ENCODE results near the gene SLCO2A1. TPM values are rescaled to one million over a fixed set of nuclear protein-coding genes. Genes with fewer than 3 reads are reported as not detected.

The SLCO2A1 gene
- total RNA-seq, 1 donor from 2014 or later, result 1.0 TPM

DNA sequence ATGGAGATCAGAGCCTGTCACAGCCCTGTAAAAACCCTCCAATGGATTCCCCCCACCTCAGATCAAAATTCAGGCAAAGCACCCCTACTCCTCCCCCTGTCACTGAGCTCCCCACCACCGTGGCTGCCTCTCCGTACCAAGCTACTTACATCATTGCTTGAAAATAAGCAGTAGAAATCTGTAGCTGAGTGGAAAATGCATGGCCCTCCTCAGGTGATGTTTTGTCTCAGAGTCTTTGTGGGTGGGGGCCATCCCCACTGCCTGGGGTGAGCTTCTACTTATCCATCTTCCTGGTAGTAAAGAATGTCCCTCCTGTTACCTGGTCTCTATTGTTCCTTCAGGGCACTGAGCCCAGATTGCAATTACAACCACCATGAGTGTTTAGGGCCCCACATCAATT is 34.5 kb downstream of the SLCO2A1 start:
- H3K9me3 Mint-ChIP-seq (ENCODE audit: low read depth), result no peaks in the 10 kb centered on the region
- TF ChIP-seq, protein P1, sequence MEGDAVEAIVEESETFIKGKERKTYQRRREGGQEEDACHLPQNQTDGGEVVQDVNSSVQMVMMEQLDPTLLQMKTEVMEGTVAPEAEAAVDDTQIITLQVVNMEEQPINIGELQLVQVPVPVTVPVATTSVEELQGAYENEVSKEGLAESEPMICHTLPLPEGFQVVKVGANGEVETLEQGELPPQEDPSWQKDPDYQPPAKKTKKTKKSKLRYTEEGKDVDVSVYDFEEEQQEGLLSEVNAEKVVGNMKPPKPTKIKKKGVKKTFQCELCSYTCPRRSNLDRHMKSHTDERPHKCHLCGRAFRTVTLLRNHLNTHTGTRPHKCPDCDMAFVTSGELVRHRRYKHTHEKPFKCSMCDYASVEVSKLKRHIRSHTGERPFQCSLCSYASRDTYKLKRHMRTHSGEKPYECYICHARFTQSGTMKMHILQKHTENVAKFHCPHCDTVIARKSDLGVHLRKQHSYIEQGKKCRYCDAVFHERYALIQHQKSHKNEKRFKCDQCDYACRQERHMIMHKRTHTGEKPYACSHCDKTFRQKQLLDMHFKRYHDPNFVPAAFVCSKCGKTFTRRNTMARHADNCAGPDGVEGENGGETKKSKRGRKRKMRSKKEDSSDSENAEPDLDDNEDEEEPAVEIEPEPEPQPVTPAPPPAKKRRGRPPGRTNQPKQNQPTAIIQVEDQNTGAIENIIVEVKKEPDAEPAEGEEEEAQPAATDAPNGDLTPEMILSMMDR (IDR thresholded peaks at IDR 0.05), result no peak
- no peak overlapping the region for H3K27ac Mint-ChIP-seq (ENCODE audit: unreplicated experiment)
- H3K27me3 Mint-ChIP-seq (ENCODE audit: low read depth), result peaks cover 9% of the 10 kb centered on the region
- no peak for DNase-seq (ENCODE audit: low spot score)
- no peak overlapping the region for H3K4me3 Mint-ChIP-seq (ENCODE audit: unreplicated experiment)
- no peaks in the 10 kb centered on the region for H3K36me3 Mint-ChIP-seq (ENCODE audit: low read depth)
- H3K4me1 Mint-ChIP-seq (ENCODE audit: low read depth), result peaks cover 21% of the 10 kb centered on the region

DNA sequence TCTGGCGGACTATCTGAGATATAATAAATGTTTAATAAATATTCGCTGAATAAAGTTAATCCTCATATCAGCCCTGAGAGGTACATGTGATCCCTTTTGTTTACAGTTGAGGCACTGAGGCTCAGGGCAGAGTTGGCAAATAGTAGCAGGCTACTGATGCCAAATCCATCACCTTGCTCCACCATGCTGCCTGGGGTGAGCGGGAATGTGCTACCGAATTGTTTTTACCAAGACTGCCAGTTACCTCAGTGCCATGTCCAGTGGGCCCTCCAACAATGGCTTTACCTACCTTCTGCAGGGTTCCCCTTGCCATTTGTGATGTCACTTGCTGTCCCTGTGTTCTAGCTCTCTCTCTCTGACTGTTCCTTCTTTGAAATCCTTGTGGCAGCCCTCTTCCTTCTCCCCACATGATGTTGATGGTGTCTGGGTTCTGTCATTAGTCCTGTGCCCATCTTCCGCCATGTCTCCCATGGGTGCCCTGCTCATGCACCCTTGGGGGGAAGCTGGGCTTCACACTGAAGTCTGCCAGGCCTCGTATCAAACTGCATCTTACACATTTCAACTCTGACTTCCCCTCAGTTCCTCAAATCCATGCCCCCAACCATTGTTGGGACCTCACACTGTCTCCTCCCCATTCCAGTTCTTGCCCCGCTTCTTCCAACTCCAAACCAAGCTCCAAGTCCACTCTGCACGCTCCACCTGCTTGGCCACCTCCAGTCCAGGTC is 35.4 kb downstream of the SLCO2A1 start:
- Mint-ChIP-seq H3K27me3 (ENCODE audit: low read depth) (peaks cover 4% of the 10 kb centered on the region), H3K9me3 (ENCODE audit: low read depth) (no peaks in the 10 kb centered on the region)

DNA sequence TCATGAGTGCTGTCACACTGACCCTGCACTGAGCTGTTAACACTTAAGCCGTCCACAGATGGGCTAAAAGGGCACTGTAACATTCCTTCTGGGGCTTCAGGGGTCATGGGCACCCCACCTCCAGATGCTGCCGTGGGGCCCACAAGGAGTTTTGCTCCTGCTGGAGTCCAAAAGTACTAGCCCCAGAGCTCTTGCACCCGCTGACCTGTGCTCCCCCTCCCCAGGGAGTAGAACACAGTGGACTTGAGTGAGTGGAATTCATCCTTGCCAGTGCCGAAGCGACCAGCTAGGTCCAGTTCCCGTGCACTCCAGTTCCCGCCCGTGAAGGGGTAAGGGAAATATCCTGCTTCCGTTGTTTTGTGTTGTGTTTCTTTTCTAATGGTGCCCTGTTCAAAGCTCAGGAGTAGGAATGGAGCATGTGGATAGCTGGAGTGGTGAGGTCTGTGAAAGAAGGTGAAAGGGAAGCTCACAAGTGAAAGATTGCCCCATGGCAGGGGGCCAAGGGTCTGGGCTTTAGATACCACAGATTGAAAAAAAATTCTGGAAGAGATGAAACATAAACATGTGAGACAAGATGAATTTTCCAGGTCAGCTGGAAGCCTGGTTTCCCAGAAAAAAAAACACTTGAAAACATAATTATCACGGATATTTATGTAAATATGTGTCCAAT is 36.6 kb downstream of the SLCO2A1 start:
- no peak overlapping the region for H3K27ac Mint-ChIP-seq (ENCODE audit: unreplicated experiment)
- TF ChIP-seq, protein P1 (IDR thresholded peaks at IDR 0.05), result no peak
- no peak for DNase-seq (ENCODE audit: low spot score)
- peaks cover 4% of the 10 kb centered on the region for H3K27me3 Mint-ChIP-seq (ENCODE audit: low read depth)
- peaks cover 21% of the 10 kb centered on the region for H3K4me1 Mint-ChIP-seq (ENCODE audit: low read depth)
- no peaks in the 10 kb centered on the region for H3K36me3 Mint-ChIP-seq (ENCODE audit: low read depth)
- H3K9me3 Mint-ChIP-seq (ENCODE audit: low read depth), result no peaks in the 10 kb centered on the region
- H3K4me3 Mint-ChIP-seq (ENCODE audit: unreplicated experiment), result no peak overlapping the region

More for the DNA sequence above, 35.4 kb downstream of the SLCO2A1 start:
- Mint-ChIP-seq H3K27ac (ENCODE audit: unreplicated experiment) (no peak overlapping the region), H3K36me3 (ENCODE audit: low read depth) (no peaks in the 10 kb centered on the region), H3K4me3 (ENCODE audit: unreplicated experiment) (no peak overlapping the region), H3K4me1 (ENCODE audit: low read depth) (peaks cover 21% of the 10 kb centered on the region)
- TF ChIP-seq, protein P1 (IDR thresholded peaks at IDR 0.05), result no peak
- no peak for DNase-seq (ENCODE audit: low spot score)

DNA sequence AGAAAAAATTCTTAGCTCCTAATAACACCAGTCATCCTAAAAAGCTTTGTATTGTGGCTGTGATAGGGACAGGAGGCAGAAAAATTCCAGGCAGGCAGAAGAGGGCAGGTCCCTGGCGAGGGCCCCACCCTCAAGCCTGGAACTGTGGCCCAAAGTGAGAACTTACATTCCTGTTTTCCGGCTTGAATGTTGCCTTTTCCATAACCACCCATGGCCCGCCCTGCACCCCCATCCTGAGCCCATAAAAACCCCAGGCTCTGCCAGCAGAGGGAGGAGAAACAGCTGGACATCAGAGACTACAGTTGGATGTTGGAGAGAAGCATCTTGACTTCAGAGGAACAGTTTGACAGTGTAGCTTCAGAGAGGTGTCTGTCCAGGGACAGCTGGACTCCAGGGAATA is 37.3 kb downstream of the SLCO2A1 start:
- Mint-ChIP-seq H3K36me3 (ENCODE audit: low read depth) (no peaks in the 10 kb centered on the region), H3K4me1 (ENCODE audit: low read depth) (peaks cover 21% of the 10 kb centered on the region), H3K27me3 (ENCODE audit: low read depth) (peaks cover 4% of the 10 kb centered on the region), H3K9me3 (ENCODE audit: low read depth) (no peaks in the 10 kb centered on the region), H3K4me3 (ENCODE audit: unreplicated experiment) (no peak overlapping the region), H3K27ac (ENCODE audit: unreplicated experiment) (no peak overlapping the region)
- TF ChIP-seq, protein P1 (IDR thresholded peaks at IDR 0.05), result peak; percentile 53
- no peak for DNase-seq (ENCODE audit: low spot score)

DNA sequence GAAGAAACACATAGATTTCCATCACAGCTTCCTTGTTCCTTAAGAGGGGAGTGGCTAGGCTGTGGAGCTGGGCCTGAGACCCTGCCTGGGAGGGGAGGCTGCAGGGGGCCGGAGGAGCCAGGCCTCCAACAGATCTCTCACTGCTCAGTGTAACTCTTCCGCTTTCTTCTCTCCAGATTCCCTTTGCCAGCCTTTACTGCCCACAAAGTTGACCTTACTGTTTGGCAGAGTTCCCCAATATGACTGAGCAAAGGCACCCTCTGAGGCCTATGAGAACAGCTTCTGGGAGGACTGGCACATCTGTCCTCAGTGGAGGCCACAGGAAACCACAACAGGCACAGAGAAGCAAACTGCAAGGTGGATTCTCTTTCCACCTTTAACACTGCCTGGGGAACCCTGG is 38.1 kb downstream of the SLCO2A1 start:
- H3K9me3 Mint-ChIP-seq (ENCODE audit: low read depth), result no peaks in the 10 kb centered on the region
- peaks cover 4% of the 10 kb centered on the region for H3K27me3 Mint-ChIP-seq (ENCODE audit: low read depth)
- peaks cover 21% of the 10 kb centered on the region for H3K4me1 Mint-ChIP-seq (ENCODE audit: low read depth)
- H3K36me3 Mint-ChIP-seq (ENCODE audit: low read depth), result no peaks in the 10 kb centered on the region
- H3K4me3 Mint-ChIP-seq (ENCODE audit: unreplicated experiment), result no peak overlapping the region
- no peak for DNase-seq (ENCODE audit: low spot score)
- H3K27ac Mint-ChIP-seq (ENCODE audit: unreplicated experiment), result no peak overlapping the region
- TF ChIP-seq, protein P1 (IDR thresholded peaks at IDR 0.05), result no peak
